Stimulated activated CD4-positive, alpha-beta T cell treated with anti-CD3 and anti-CD28 coated beads, Interleukin-12 subunit alpha, Interleukin-12 subunit beta, amount 100 ng/mL, for 4 hours (primary cell): ENCODE measurements around the gene MORN4.
"Not testable (repeated sequence)": the region's sequence is repeated elsewhere in the genome, so short reads cannot be mapped to it uniquely, and the experiment has no call there.

Experiments
- DNase-seq: peaks from one replicate; pipeline ENCODE4 v3.0.0-alpha.2; 2020

Gene MORN4

GRCh38 chr10:97596101-97597082 lies 36.9 kb downstream of the MORN4 start:
- no peak for DNase-seq

DNA sequence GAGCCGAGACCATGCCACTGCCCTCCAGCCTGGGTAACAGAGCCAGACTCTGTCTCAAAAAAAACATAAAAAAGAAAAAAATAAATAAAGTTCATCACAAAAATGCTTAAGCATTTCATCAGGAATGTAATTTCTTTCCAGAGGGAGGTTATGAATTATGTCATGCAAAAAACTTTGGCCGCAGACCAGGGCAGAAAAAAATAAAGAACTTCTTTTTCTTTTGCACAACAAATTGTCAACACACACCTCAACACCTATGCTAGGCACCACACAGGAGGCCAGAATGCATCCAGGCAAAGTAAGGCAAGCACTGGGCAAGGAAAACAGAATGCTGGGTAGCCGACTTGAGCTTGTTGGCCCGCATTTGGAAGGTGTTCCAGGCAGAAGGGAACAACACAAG lies 39.9 kb downstream of the MORN4 start:
- no peak for DNase-seq

- DNase-seq, result no peak
Measured at GRCh38 chr10:97590748-97591495, 42.4 kb downstream of the MORN4 start.

GRCh38 chr10:97590082-97590747 lies 43.1 kb downstream of the MORN4 start:
- DNase-seq, result no peak

GRCh38 chr10:97589479-97589878 lies 43.8 kb downstream of the MORN4 start, which contains the start of gene C10orf62:
Gene C10orf62 (plus strand): TSS chr10:97589721. CDS start chr10:97589898, 177 bp downstream.
- DNase-seq, result no peak

- no peak for DNase-seq
Measured at GRCh38 chr10:97587183-97587582, 46.1 kb downstream of the MORN4 start.

- no peak for DNase-seq
Measured at GRCh38 chr10:97585439-97585811, 47.9 kb downstream of the MORN4 start.

GRCh38 chr10:97584798-97585438 lies 48.4 kb downstream of the MORN4 start:
- DNase-seq, result no peak

- no peak for DNase-seq
Measured at GRCh38 chr10:97584060-97584797, 49.1 kb downstream of the MORN4 start, which contains the start of gene HOGA1. Gene HOGA1 (plus strand): TSS chr10:97584389. CDS start chr10:97584704, 315 bp downstream.

DNA sequence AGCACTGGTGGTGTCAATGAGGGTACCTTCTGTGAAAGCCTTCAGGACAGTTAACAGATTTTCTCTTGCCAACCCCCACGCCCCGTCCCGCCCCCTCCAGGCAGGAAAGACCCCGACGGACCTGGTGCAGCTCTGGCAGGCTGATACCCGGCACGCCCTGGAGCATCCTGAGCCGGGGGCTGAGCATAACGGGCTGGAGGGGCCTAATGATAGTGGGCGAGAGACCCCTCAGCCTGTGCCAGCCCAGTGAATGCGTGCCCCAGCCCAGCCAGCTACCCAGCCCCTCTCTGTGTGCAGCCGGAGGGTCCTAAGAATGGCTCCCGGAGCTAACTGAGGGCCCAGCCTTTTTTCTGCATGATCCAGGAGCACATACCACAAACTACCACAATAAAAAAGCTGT lies 49.8 kb downstream of the MORN4 start:
- no peak for DNase-seq

DNA sequence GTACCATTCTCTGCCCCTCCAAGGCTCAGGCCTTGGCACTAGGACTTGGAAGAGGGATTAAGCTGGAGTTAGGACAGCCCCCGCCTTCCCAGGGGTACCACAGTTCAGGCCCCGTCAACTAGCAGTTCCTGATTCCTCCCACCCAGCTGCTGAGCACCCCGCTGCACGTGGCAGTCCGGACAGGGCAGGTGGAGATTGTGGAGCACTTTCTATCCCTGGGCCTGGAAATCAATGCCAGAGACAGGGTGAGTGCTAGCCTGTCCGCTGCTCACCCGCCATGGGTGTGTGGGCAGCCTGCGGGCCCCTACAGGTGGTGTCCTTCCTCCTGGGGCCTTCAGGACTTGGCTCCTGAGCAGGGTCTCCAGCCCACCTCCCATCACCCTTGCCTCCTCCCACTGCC lies 51.1 kb downstream of the MORN4 start:
- DNase-seq, result no peak

GRCh38 chr10:97580421-97581367 lies 52.6 kb downstream of the MORN4 start:
- no peak for DNase-seq

GRCh38 chr10:97578171-97578844 lies 55.0 kb downstream of the MORN4 start:
- DNase-seq, result no peak

- no peak for DNase-seq
Measured at GRCh38 chr10:97577701-97578100, 55.6 kb downstream of the MORN4 start.

DNA sequence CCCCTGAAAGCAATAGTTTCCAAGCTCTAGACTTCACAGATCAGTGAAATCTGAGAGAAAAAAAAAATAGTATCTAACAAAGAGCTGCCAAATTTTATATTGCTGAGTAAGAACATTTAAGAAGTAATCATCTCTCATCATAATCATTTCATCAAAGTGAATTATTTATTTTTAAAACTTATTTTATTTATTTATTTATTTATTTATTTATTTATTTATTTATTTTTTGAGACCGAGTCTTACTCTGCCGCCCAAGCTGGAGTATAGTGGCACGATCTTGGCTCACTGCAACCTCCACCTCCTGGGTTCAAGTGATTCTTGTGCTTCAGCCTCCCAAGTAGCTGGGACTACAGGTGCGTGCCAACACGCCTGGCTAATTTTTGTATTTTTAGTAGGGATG lies 56.8 kb downstream of the MORN4 start:
- not testable (repeated sequence) for DNase-seq

DNA sequence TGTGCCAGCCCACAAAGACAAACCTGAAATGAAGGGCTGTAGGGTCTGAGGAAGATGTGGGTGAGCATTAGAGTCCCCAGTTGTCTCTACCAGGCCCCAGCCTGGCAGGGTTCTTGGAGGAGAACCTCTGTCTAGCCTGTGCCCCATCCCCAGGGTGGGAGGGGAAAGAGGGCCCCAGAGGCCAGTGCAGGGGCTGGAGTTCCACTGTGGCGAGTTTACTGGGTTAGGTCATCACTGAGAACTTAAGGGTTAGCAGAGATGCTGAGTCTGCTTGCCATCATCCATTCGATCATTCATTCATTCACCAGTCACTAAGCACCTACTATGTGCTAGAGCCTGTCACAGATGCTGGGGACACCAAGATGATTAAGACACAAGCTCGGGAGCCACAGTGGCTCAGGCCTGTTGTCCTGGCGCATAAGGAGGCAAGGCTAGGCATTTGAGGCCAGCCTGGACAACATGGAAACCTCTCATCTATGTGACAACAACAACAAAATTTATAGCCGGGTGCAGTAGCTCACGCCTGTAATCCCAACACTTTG lies 58.1 kb downstream of the MORN4 start:
- no peak for DNase-seq

DNA sequence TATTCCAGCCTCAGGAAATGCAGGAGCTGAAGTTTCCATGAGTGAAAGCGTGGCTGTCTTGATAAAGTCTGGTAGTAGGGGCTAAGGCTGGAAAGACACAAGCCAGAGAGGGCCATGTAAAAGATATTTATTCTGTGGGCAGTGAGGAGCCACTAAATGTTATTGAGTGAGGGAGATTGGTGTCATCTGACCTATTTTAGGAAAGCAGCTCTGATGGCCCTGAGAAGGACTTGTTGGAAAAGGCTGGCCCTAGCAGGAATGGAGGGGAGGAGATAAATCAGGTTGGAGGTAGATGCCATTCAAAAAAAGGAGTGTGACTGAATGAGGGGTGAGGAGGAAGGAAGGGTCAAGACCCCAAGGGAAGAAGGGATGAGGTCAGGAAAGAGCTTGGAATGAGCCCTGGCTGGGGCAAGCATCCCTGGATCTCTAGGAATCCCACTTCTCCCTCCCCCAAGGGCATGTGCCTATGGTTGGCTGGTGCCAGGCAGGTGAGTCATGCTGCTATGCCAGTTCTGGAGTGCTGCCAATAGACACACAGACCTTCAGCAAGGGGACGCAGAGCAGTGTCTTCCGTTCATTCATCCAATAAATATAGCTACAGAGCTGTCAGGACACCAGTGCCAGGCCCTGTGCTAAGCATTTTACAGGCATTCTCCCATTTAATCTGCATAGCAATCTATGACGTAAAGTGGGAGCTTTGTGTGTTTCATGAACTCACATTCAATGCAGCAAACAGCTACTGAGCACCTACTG lies 58.8 kb downstream of the MORN4 start:
- DNase-seq, result no peak

GRCh38 chr10:97573672-97574071 lies 59.6 kb downstream of the MORN4 start:
- no peak for DNase-seq

DNA sequence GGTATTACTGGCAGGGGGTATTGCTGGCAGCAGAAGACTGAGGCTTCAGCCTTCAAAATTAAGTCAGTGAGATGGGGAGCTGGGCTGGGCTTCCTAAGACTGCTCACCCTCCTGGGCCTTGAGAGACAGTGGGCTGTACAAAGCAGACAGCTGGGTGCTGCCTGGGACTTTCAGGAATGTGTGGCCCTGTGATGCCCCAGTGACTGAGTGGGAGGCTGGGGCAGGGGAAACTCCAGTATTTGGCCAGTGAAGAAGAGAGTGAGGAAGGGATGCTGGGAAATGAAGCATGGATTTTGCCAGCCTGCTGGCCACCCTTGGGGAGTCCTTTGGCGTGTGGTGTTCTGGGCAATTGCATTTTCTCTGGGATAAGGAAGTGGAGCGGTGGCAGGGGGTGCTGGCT lies 60.3 kb downstream of the MORN4 start:
- no peak for DNase-seq
